NB4 (cell line): Measurements from ENCODE around the gene TAGLN3.

Source experiments
- DNase-seq: peaks from one replicate; pipeline ENCODE4 v3.0.0; 2010; ENCODE audit warnings: low read depth
- H3K4me3 ChIP-seq: one replicate; pipeline ENCODE4 v1.5.1; 2011; ENCODE audit warnings: mild to moderate bottlenecking, low read depth, low read length, moderate library complexity
- MYC ChIP-seq: IDR thresholded peaks from 2 replicates; pipeline ENCODE4 v1.6.1; 2011; ENCODE audit warnings: low read depth, low read length
- POLR2A ChIP-seq: IDR thresholded peaks from 2 replicates; pipeline ENCODE4 v1.6.1; 2011; ENCODE audit warnings: mild to moderate bottlenecking; ENCODE audit not compliant: insufficient read length; ENCODE audit errors: extremely low read depth
- TF ChIP-seq, protein P1 (sequence below): IDR thresholded peaks from 2 replicates; pipeline ENCODE4 v1.6.1; 2011; ENCODE audit warnings: low read depth, low read length
- TF ChIP-seq, protein P2 (sequence below): IDR thresholded peaks from one replicate; pipeline ENCODE4 v1.5.1; 2012; ENCODE audit warnings: low read depth, low read length

TAGLN3 gene

DNA sequence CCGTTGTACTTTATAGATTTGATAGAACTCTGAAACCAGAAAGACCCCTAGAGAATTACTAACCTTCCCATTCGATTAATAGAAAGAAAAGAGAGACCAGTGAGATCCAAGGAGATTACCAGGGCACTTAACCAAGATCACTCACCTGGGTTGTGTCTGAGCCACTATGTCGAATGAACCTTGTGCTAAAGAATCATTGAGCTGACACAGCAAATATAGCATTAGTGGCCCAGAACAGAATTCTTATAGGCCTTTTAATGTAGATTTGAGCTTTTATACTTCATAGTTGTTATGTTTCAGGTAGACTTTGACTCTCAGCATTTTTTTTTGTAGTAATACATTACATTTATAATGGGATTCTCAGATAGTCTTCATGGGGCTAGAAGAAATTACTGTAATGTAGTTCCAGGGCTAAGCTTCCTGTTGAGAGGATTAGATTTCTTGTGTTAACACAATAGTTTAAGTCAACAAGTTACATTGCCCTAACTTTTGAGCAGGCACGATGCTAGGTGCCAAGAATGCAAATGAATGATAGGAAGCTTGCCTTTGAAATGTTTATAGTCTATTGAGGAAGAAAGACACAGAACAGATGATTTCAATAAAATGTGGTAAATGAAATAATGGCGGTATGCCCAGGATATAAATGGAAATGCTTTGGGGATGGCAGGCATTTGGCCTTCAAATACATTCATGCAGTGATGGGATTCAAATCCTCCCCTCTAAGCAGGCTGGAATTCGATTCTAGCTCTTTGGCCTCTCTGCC is 44.3 kb upstream of the TAGLN3 start:
- TF ChIP-seq, protein P1, sequence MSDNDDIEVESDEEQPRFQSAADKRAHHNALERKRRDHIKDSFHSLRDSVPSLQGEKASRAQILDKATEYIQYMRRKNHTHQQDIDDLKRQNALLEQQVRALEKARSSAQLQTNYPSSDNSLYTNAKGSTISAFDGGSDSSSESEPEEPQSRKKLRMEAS, result no peak
- no peak for TF ChIP-seq POLR2A
- no peak for TF ChIP-seq MYC
- TF ChIP-seq, protein P2, sequence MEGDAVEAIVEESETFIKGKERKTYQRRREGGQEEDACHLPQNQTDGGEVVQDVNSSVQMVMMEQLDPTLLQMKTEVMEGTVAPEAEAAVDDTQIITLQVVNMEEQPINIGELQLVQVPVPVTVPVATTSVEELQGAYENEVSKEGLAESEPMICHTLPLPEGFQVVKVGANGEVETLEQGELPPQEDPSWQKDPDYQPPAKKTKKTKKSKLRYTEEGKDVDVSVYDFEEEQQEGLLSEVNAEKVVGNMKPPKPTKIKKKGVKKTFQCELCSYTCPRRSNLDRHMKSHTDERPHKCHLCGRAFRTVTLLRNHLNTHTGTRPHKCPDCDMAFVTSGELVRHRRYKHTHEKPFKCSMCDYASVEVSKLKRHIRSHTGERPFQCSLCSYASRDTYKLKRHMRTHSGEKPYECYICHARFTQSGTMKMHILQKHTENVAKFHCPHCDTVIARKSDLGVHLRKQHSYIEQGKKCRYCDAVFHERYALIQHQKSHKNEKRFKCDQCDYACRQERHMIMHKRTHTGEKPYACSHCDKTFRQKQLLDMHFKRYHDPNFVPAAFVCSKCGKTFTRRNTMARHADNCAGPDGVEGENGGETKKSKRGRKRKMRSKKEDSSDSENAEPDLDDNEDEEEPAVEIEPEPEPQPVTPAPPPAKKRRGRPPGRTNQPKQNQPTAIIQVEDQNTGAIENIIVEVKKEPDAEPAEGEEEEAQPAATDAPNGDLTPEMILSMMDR, result no peak
- no peak for DNase-seq

DNA sequence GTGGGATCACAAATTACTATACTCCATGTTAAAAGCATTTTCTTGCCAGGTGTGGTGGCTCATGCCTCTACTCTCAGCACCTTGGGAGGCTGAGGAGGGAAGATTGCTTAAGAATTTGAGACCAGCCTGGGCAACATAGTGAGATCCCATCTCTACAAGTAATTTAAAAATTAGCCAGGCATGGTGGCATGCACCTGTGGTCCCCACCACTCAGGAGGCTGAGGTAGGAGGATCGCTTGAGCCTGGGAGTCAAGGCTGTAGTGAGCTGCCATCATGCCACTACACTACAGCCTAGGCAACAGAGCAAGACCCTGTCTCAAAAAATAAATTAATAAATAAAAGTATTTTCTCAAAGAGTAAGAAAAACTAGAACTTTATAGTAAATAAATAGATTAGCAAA is 42.8 kb upstream of the TAGLN3 start:
- DNase-seq, result no peak
- TF ChIP-seq, protein P1, result no peak
- TF ChIP-seq POLR2A (no peak), MYC (no peak)
- TF ChIP-seq, protein P2, result no peak
- no peak overlapping the region for H3K4me3 ChIP-seq

More for the DNA sequence above, 44.3 kb upstream of the TAGLN3 start:
- H3K4me3 ChIP-seq, result no peak overlapping the region

DNA sequence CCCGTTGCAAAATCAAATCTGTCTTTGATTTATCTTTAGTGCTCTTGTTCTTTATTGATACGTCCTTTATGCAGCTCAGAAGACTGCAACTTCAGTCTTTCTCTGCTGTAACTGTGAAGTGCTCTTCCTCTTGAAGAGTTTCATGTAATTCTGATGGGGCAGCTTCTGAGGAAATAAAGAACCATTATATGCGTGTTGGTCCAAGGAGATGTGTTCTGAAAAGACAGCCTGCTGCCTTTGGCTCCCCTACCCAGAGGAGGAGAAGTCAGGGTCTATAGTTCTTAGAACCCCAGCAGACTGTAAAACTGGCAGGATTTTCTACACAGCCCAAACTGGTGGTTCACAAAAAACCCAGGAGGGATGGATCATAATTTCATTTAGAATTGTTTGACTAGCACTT is 42.3 kb upstream of the TAGLN3 start:
- TF ChIP-seq, protein P2, result no peak
- TF ChIP-seq POLR2A (no peak), MYC (no peak)
- TF ChIP-seq, protein P1, result no peak
- DNase-seq, result no peak
- no peak overlapping the region for H3K4me3 ChIP-seq

DNA sequence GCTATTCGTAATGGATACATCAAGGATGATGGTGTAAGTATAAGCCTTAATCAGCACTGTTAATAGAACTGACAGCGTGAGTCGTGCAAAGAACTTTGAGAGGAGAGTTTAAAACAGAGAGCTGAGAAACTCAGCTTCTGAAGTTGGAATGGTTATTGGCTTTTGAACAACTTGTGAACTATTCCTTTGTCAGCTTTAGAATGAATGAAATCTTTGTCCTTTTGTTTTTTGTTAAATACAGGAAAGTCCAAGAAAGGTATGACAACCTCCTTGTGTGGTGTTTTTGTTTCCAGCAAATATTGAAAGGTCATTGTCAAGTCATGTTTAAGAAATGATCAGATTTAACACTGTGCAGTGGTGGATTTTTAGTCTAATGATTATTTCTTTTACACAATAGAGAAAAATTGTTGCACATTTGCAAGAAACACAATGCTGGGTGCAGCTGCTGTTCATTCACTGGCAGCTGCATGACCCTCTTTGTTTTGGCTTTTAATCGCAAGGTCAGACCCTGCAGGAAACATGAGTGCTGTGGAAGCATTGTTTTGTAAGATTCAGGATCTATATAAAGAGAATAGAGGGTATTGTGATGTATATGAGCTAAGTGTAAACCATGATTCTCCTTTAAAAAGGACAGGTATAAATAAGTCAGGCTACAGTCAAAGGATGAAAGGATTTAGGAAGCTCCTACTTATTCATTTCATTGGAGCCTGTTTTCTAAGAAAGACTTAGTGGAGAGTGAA is 41.6 kb upstream of the TAGLN3 start:
- DNase-seq, result no peak
- no peak for TF ChIP-seq POLR2A
- TF ChIP-seq, protein P1, result no peak
- no peak overlapping the region for H3K4me3 ChIP-seq

DNA sequence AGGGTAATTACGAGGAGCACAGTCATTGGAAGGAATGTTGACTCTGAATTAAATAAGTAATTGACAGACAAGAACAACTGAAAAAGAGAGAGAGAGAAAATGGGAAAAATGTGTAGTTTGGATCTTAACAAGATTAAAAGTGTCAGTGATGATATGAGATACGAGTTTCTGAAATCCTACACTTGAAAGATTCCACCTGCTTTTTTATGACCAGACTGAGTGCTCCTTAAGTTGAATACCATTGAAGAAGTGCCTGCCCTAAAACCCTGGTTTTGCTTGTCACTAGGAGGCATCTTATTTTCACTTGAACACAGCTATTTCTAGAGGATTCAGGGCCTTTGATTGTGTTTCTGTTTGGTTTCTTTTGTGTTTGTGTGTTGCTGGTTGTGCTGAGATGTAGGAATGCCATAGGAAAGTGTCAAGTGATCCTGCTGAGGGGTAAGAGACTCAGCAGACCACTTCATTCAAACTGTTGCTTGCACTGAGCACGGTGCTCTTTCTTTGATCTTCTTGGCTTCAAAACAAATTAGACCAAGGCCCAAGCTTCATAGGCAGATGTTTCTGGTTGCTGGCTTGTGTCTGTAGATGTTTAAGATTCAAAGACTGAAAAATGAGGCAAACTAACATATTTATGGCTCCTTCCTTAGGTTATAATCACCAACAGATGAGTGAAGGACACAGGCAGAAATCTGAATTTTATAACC is 37.1 kb upstream of the TAGLN3 start:
- TF ChIP-seq POLR2A, result no peak
- TF ChIP-seq, protein P2, result no peak
- TF ChIP-seq, protein P1, result no peak
- TF ChIP-seq MYC, result no peak
- DNase-seq, result no peak
- no peak overlapping the region for H3K4me3 ChIP-seq
